ENCODE results near the gene NTN4. TPM values are rescaled to one million over a fixed set of nuclear protein-coding genes. Genes with fewer than 3 reads are reported as not detected.

NTN4 gene
- total and polyA plus RNA-seq, 12 donors: 10.1 to 62.5 (median 42.4) TPM

Small RNA genes within 50 kb of the gene (small RNA-seq; reads per million reads assigned to genes)
- gene RF00019: 0 reads per million in 2 donors
- 0 reads per million in 2 donors for gene RNU6-247P

Other genes with a start within 250 kb of the NTN4 start
- gene USP44, start 239.3 kb downstream of the NTN4 start, total RNA-seq: 1 to 10 TPM in 7 of 9 donors, under 1 TPM in 2; 0.69 to 3.0 (median 1.3) TPM
- 1 to 10 TPM in 2 of 3 donors, under 1 TPM in 1; 0.88 to 1.6 (median 1.1) TPM for gene USP44, start 239.3 kb downstream of the NTN4 start, polyA plus RNA-seq
- 10 to 100 TPM in 5 of 9 donors, 1 to 10 TPM in 4; 3.4 to 25.8 (median 13.3) TPM for gene SNRPF, start 68.2 kb upstream of the NTN4 start, total RNA-seq
- 10 to 100 TPM; 44.5 to 64.3 (median 59.3) TPM for gene SNRPF, start 68.2 kb upstream of the NTN4 start, polyA plus RNA-seq
- 1 to 10 TPM in 1 of 9 donors, under 1 TPM in 6, not detected in 2; 0.12 to 3.3 (median 0.80) TPM for gene CCDC38, start 151.8 kb upstream of the NTN4 start, total RNA-seq
- gene CCDC38, start 151.8 kb upstream of the NTN4 start, polyA plus RNA-seq: under 1 TPM; 0.44 to 0.92 (median 0.72) TPM
- gene AMDHD1, start 152.6 kb upstream of the NTN4 start, total RNA-seq: 100 to 1,000 TPM in 1 of 9 donors, 10 to 100 TPM in 6, 1 to 10 TPM in 2; 4.6 to 120 (median 16.1) TPM
- 10 to 100 TPM; 10.5 to 87.4 (median 14.4) TPM for gene AMDHD1, start 152.6 kb upstream of the NTN4 start, polyA plus RNA-seq
- under 1 TPM in 5 of 9 donors, not detected in 4; 0.14 to 0.40 (median 0.26) TPM for gene HAL, start 205.6 kb upstream of the NTN4 start, total RNA-seq
- under 1 TPM; 0.13 to 0.24 (median 0.16) TPM for gene HAL, start 205.6 kb upstream of the NTN4 start, polyA plus RNA-seq
- 100 to 1,000 TPM in 5 of 9 donors, 10 to 100 TPM in 4; 73.0 to 164 (median 102) TPM for gene LTA4H, start 244.8 kb upstream of the NTN4 start, total RNA-seq
- gene LTA4H, start 244.8 kb upstream of the NTN4 start, polyA plus RNA-seq: 10 to 100 TPM; 61.8 to 89.8 (median 81.0) TPM